ENCODE results near the gene PTOV1. TPM values are rescaled to one million over a fixed set of nuclear protein-coding genes. Genes with fewer than 3 reads are reported as not detected.
A peak's percentile ranks its signal among the peaks of the same experiment; 100 is the strongest.

Gene PTOV1
- total RNA-seq, 6 experiments from 2014 or later = 157 to 176 (median 162) TPM

DNA sequence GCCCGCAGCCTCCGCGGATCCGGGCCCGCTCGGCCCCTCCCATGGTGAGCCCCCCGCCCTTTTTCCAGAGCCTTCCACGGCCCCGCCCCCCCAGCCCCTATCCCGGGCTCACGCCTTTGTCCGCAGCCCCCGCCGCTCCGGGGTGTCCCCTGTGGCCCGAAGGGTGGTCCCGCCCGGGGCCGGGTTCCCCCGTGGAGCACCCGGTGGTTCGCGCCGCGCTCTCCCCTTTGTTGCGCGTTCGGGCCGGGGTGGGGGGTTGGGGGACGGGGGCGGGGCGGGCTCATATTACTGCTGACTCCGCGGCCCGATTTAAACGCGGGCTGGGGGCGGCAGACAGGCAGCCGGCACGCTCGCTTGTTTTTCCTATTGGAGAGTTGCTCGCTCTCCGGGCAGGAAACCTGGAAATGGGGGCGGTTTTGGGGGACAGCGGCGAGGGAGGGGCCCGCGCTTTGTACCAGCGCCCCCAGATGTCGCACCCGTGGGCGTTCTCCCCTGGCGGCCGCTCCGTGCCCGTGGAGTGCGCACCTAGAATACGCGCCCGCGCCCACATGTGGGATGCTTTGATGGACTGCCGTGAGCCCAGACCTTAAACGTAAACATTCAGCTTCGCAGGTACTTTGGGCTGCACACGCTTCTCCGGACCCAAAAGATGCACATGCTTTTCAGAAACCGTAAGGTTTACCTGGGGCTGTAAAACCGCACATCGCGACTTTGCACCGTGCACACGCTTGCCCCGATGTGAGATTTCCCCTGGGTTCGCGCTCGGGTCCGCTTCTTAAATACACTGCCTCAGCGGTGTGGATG, 699 bp downstream of the PTOV1 start:
- peaks cover 11% of the 10 kb centered on the region for H3K27me3 Mint-ChIP-seq (ENCODE audit: insufficient read depth)
- H3K4me1 Mint-ChIP-seq (ENCODE audit: low read depth) = peaks cover 47% of the 10 kb centered on the region
- H3K27ac Mint-ChIP-seq = peak overlapping the region; percentile 75
- peaks cover 11% of the 10 kb centered on the region for H3K9me3 Mint-ChIP-seq
- H3K36me3 Mint-ChIP-seq (ENCODE audit: low read depth) = peaks cover 26% of the 10 kb centered on the region
- TF ChIP-seq CTCF (IDR thresholded peaks at IDR 0.05) = peak; percentile 18
- no peak for DNase-seq
- H3K4me3 Mint-ChIP-seq = peak overlapping the region; percentile 90

DNA sequence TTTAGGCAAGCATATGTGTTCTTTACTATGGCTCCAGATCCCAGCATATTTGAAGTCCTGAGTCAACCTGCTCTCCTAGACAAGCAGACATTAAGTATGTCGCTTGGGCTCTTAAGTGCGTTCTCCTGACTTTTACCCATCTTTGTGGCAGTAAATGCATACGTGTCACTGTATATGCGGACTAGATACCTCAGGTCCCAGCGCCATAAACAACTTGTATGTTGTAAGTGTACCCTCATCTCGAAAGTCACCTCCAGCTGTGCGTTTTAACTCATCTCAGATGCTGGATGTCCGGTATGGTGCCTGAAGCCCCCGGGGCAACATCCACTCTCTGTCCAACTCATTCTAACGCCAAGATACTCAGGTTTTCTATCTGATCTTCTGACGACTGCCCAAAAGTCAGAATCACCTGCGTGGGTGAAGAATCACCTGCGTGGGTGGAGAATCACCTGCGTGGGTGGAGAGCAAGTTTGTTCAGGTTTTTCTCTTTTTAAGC, 1.7 kb downstream of the PTOV1 start:
- Mint-ChIP-seq H3K4me1 (ENCODE audit: low read depth) (peaks cover 43% of the 10 kb centered on the region), H3K36me3 (ENCODE audit: low read depth) (peaks cover 26% of the 10 kb centered on the region), H3K9me3 (peaks cover 11% of the 10 kb centered on the region), H3K27ac (peak overlapping the region; percentile 75; the same call in 1 of the 2 replicates), H3K27me3 (ENCODE audit: insufficient read depth) (peaks cover 16% of the 10 kb centered on the region), H3K4me3 (peak overlapping the region; percentile 90)
- TF ChIP-seq CTCF (IDR thresholded peaks at IDR 0.05) = no peak
- DNase-seq = no peak

DNA sequence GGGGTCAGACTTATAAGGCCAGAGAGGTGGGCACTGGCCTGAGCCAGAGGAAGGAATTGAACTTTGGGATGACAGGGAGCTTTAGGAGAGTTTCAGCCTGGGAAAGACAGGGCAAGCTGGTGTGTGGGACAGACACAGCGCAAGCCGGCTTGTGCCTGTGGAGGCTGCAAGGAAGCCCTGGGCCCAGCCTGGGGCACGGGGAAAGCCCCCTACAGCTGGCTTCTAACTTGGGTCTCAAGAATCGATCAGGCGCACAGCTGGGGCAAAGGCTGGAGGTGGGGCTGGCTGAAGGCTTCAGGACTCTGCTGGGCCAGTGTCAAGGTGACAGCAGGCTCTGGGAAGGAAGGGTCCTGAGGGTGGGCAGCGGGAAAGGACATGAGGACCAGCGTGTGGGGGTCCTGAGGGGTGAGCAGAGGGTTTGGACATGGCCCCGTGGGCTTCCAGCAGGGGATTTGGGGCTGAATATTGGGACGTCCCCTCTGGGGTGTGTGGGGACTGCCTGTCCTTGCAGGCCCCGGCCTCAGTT, 3.0 kb downstream of the PTOV1 start:
- no peak for TF ChIP-seq CTCF (IDR thresholded peaks at IDR 0.05)
- Mint-ChIP-seq H3K4me1 (ENCODE audit: low read depth) (peaks cover 35% of the 10 kb centered on the region), H3K27me3 (ENCODE audit: insufficient read depth) (peaks cover 17% of the 10 kb centered on the region), H3K4me3 (peak overlapping the region; percentile 10; the same call in 1 of the 2 replicates), H3K9me3 (peaks cover 10% of the 10 kb centered on the region), H3K36me3 (ENCODE audit: low read depth) (peaks cover 26% of the 10 kb centered on the region), H3K27ac (peak overlapping the region; percentile 42)
- DNase-seq = no peak

DNA sequence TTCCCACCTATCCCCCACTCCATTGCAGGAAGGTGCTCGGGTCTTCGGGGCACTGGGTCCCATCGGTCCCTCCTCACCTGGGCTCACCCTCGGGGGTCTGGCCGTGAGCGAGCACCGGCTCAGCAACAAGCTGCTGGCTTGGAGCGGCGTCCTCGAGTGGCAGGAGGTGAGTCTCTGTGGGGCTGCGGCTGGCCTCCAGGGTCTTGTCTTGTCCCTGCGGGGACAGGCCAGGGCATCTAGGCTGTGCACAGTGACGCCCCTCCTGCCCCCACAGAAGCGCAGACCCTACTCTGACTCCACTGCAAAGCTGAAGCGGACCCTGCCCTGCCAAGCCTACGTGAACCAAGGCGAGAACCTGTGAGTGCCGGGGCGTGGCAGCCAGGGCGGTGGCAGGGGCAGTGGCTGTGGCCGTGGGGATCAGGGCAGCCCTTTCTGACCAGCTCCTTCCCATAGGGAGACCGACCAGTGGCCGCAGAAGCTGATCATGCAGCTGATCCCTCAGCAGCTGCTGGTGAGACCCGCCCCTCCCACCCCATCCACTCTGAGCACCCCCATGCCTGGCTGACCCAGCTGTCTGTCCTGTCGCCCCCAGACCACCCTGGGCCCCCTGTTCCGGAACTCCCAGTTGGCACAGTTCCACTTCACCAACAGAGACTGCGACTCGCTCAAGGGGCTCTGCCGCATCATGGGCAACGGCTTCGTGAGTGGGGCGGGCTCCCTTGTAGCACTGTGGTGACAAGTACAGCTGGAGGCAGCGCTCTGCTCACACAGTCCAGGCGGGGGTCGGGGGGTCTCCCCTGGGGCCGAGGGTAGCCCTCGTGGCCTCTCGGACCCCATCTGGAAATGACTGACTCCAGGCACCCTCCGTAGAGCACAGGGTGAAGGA, 3.7 kb downstream of the PTOV1 start:
- DNase-seq = no peak
- no peak overlapping the region for H3K27ac Mint-ChIP-seq
- H3K4me1 Mint-ChIP-seq (ENCODE audit: low read depth) = peaks cover 38% of the 10 kb centered on the region
- H3K9me3 Mint-ChIP-seq = peaks cover 6% of the 10 kb centered on the region; the same call in 1 of the 2 replicates
- H3K4me3 Mint-ChIP-seq = no peak overlapping the region
- peaks cover 24% of the 10 kb centered on the region for H3K36me3 Mint-ChIP-seq (ENCODE audit: low read depth)
- no peak for TF ChIP-seq CTCF (IDR thresholded peaks at IDR 0.05)
- peaks cover 20% of the 10 kb centered on the region for H3K27me3 Mint-ChIP-seq (ENCODE audit: insufficient read depth)

GRCh38 chr19:49855277-49855675, 4.3 kb downstream of the PTOV1 start:
- Mint-ChIP-seq H3K9me3 (no peaks in the 10 kb centered on the region), H3K27me3 (ENCODE audit: insufficient read depth) (peaks cover 24% of the 10 kb centered on the region), H3K27ac (peak overlapping the region; percentile 67), H3K4me1 (ENCODE audit: low read depth) (peaks cover 36% of the 10 kb centered on the region), H3K4me3 (no peak overlapping the region), H3K36me3 (ENCODE audit: low read depth) (peaks cover 19% of the 10 kb centered on the region)
- TF ChIP-seq CTCF (IDR thresholded peaks at IDR 0.05) = no peak
- DNase-seq = no peak
